Measurements from ENCODE around the gene SYNGR3. TPM values are rescaled to one million over a fixed set of nuclear protein-coding genes. Genes with fewer than 3 reads are reported as not detected.

The SYNGR3 gene
- polyA plus RNA-seq, 3 donors from 2014 or later = 4.6 to 6.7 (median 6.4) TPM

DNA sequence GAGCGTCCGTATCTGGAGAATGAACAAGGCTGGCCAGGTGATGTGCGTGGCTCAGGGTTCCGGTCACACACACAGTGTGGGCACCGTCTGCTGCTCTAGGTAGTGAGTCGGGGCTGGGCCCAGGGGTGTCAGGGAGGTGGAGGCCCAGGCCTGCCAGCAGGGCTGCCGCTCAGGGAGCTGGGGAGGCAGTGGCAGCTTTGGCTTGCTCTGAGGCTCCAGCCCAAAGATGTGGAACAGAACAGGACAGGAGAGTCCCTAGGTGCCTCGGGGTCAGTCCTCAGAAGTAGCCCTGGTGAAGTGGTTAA, 13.6 kb upstream of the SYNGR3 start:
- H3K27ac Mint-ChIP-seq = no peak overlapping the region
- no peak overlapping the region for H3K4me3 Mint-ChIP-seq
- H3K36me3 Mint-ChIP-seq = peaks cover 0 to 11% (median 4%) of the 10 kb centered on the region in 3 donors
- H3K9me3 Mint-ChIP-seq = peaks cover 0 to 2% (median 0%) of the 10 kb centered on the region in 6 donors
- DNase-seq = no peak
- peaks cover 15% of the 10 kb centered on the region in 2 donors for H3K4me1 Mint-ChIP-seq
- H3K27me3 Mint-ChIP-seq (ENCODE audit: low read depth in 3 of 3) = peaks cover 7 to 16% (median 11%) of the 10 kb centered on the region in 3 donors

DNA sequence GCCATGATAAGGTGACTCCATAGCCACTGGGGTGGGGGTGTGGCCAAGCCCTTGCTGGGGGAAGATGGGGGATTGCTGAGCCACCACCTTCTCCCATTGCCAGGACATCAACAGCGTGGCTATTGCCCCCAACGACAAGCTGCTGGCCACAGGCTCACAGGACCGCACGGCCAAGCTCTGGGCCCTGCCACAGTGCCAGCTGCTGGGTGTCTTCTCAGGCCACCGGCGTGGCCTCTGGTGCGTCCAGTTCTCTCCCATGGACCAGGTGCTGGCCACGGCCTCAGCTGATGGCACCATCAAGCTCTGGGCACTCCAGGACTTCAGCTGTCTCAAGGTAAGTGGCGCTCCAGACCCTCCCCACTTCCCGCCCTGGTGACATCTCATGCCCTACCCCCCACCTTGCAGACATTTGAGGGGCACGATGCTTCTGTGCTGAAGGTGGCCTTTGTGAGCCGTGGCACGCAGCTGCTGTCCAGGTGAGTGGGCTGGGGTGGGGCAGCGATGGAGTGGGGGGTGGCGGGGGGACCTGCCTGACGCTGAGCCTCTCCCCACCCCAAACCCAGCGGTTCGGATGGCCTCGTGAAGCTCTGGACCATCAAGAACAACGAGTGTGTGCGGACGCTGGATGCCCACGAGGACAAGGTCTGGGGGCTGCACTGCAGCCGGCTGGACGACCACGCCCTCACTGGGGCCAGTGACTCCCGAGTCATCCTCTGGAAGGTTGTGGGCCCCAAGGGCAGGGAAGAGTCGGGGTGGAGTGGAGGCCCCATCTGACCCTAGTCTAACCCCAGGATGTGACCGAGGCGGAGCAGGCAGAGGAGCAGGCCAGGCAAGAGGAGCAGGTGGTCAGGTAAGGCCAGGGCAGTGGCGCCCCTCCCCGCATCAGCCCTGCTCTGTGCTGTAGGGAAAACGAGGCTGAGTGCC, 12.6 kb upstream of the SYNGR3 start:
- no peak overlapping the region for H3K4me3 Mint-ChIP-seq

DNA sequence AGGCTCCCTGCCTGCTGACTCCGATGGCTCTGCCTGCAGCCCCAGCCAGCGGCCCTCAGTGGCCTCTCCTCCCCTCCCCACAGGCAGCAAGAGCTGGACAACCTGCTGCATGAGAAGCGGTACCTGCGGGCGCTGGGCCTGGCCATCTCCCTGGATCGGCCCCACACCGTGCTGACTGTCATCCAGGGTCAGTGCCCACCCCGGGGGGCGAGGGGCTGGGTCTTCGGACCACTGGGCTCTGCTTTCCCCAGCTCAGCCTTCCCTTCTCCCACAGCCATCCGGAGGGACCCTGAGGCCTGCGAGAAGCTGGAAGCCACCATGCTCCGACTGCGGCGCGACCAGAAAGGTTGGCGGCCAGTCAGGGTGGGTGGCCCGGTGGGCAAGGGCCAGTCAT, 11.9 kb upstream of the SYNGR3 start:
- Mint-ChIP-seq H3K36me3 (peaks cover 0 to 11% (median 4%) of the 10 kb centered on the region in 3 donors), H3K27me3 (ENCODE audit: low read depth in 3 of 3) (peaks cover 5 to 13% (median 8%) of the 10 kb centered on the region in 3 donors)

More for the DNA sequence above, 12.6 kb upstream of the SYNGR3 start:
- H3K36me3 Mint-ChIP-seq = peaks cover 0 to 11% (median 4%) of the 10 kb centered on the region in 3 donors
- peaks cover 5 to 7% of the 10 kb centered on the region in 2 donors for H3K4me1 Mint-ChIP-seq
- H3K27me3 Mint-ChIP-seq (ENCODE audit: low read depth in 3 of 3) = peaks cover 3 to 11% (median 4%) of the 10 kb centered on the region in 3 donors
- H3K9me3 Mint-ChIP-seq = no peaks in the 10 kb centered on the region
- no peak for DNase-seq
- H3K27ac Mint-ChIP-seq = no peak overlapping the region

DNA sequence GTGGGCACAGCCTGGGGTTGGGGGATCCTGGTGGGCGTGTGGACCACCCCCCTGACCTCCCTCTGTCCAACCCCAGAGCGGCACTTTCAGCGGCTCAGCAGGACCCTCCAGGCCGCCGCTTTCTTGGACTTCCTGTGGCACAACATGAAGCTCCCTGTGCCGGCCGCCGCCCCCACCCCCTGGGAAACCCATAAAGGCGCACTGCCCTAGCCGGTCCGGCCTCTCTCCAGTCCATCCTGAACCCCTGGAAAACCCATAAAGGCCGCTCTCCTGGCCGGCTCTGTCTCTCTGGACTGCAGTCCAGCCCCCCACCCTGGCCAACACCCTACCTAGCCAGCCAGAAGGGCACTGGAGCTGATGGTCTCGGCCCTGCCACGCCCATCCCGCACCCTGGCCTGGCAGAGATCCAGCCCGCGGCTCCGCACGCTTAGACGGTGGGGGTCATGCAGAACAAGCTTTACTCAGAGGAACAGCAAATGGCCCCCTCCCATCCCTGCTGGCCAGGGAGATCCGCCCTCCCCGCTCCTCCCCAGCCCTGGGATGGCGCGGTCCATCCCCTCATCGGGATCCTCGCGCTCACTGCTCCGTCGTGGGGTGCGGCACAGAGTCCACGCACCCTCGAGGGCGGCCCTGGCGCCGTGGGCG, 11.2 kb upstream of the SYNGR3 start:
- H3K9me3 Mint-ChIP-seq = no peaks in the 10 kb centered on the region
- peaks cover 0 to 2% of the 10 kb centered on the region in 2 donors for H3K4me1 Mint-ChIP-seq
- H3K4me3 Mint-ChIP-seq = no peak overlapping the region
- peaks cover 0 to 11% (median 4%) of the 10 kb centered on the region in 3 donors for H3K36me3 Mint-ChIP-seq
- DNase-seq = no peak
- H3K27me3 Mint-ChIP-seq (ENCODE audit: low read depth in 3 of 3) = peaks cover 8 to 20% (median 8%) of the 10 kb centered on the region in 3 donors
- H3K27ac Mint-ChIP-seq = no peak overlapping the region

More for the DNA sequence above, 11.9 kb upstream of the SYNGR3 start:
- no peak for DNase-seq
- no peak overlapping the region for H3K4me3 Mint-ChIP-seq
- H3K4me1 Mint-ChIP-seq = peaks cover 3% of the 10 kb centered on the region in 2 donors
- H3K27ac Mint-ChIP-seq = no peak overlapping the region
- no peaks in the 10 kb centered on the region for H3K9me3 Mint-ChIP-seq

DNA sequence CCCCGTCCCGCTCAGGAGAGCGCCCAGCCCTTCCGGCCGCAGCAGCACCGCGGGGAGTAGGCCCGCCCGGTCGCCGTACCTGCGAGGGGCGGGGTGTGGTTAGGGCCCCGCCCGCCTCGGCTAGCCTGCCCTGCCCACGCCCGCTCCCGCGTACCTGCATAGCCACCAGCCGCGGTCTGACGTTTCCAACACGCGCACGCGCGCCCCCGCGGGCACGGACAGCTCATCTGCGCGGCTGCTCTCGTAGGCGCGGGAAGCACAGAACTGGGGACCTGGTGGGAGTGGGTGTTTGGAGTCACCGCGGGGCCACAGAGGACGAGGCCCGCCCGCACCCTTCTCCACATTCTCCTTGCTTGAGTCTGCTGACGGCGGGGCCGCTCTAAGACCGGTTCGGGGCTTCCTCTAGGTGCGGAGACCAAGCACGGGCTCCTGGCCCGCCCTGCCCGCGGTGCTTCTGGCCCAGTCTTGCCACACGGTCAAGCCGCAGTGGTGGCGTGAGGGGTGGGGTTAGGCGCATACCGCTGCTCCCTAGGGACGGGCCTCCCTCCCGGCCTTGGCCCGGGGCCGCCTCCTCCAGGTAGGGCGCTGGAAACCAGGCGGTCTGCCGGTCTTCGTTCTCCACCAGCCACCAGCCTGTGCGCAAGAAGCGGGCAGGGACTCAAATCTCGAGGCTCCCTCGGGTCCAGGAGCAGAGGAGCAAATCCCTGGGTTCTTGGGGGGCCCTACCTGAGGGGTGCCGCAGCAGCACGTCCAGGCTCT, 10.3 kb upstream of the SYNGR3 start:
- H3K27me3 Mint-ChIP-seq (ENCODE audit: low read depth in 3 of 3) = peaks cover 8 to 20% (median 9%) of the 10 kb centered on the region in 3 donors
- no peak for DNase-seq
- H3K9me3 Mint-ChIP-seq = no peaks in the 10 kb centered on the region
- no peak overlapping the region for H3K27ac Mint-ChIP-seq
- H3K4me1 Mint-ChIP-seq = peaks cover under 1 to 2% of the 10 kb centered on the region in 2 donors
- no peak overlapping the region for H3K4me3 Mint-ChIP-seq
- H3K36me3 Mint-ChIP-seq = peaks cover 0 to 11% (median 4%) of the 10 kb centered on the region in 3 donors

DNA sequence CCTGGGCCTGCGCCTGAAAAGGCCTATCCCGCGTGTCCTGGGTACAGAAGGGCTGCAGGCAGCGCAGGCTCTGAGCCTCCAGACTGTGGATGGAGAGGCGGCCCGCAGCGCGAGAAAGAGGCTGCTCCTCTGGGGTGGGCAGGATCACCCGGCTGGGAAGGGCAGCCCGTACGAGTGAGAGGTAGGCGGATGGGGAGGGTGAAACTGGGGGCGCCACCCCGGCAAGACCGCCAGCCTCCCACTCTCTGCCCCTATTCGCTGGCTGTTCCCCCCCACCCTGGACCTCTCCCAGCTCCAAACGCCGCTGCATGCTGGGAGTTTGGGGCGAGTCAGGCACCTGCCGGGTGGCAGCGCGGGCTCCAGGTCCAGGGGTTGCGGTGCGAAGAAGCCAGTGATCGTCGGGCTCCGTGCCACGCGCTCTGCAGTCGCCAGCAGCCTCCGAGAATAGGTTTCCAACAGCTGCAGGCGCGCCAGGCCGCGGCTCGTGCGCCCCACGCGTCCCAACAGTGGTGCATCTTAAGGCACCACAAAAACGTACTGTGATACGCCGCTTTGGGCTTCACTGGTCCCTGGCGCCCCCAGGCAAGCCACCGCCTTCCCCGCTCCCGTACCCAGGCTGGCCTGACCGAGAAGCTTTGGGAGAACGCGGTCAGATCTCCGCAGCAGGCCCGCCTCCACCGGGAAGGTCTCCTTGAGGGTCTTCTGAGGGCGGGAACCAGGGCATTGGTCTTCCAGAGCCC, 9.6 kb upstream of the SYNGR3 start:
- Mint-ChIP-seq H3K9me3 (no peaks in the 10 kb centered on the region), H3K4me3 (no peak overlapping the region), H3K27ac (no peak overlapping the region), H3K27me3 (ENCODE audit: low read depth in 3 of 3) (peaks cover 8 to 22% (median 9%) of the 10 kb centered on the region in 3 donors), H3K36me3 (peaks cover 0 to 11% (median 0%) of the 10 kb centered on the region in 3 donors), H3K4me1 (peaks cover 8% of the 10 kb centered on the region in 2 donors)
- DNase-seq = no peak

DNA sequence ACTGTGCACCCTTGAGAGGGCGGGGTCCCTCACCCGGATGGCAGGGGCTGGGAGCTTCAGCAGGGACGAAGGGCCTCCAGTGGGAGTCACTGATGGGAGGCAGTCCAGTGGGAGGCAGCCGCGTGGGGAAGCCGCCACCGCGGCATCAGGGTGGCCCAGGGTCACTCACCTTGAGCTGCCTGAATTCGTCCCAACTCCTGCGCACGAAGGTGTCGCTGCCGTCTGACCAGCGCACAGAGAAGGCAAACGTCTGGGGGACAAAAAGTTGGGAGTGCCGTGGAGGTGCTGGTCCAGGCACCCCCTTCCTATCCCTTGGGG, 9.0 kb upstream of the SYNGR3 start:
- Mint-ChIP-seq H3K4me3 (no peak overlapping the region), H3K4me1 (peaks cover 10% of the 10 kb centered on the region in 2 donors), H3K9me3 (no peaks in the 10 kb centered on the region), H3K27ac (no peak overlapping the region), H3K27me3 (ENCODE audit: low read depth in 3 of 3) (peaks cover 8 to 24% (median 9%) of the 10 kb centered on the region in 3 donors), H3K36me3 (peaks cover 0 to 9% (median 0%) of the 10 kb centered on the region in 3 donors)
- DNase-seq = no peak

DNA sequence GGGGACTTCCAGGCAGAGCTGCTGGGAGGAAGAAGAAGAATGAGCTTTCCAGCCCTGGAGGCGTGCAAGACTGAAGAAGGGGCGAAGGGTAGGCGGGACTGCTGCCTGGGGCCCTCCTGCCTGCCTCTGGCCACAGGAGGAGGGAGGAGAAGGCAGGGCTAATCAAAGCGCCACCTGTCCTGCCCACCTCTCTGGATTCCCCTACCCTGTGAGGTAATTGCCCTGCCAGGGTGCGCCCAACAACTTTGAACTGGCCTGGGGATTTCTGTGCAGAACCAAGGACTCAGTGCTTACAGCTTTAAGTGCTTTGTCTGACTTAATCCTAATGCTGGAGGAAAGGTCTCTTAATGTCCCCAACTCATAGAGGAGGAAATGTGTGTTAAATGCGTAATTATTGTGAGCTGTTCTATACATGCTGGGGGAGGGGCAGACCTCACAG, 8.4 kb upstream of the SYNGR3 start, which contains the start of gene NOXO1:
Gene NOXO1 (minus strand): TSS at position 72 of the 439 bp plus-strand sequence. CDS start 290 bp downstream, outside the sequence.
- no peaks in the 10 kb centered on the region for H3K9me3 Mint-ChIP-seq
- peaks cover 8 to 22% (median 9%) of the 10 kb centered on the region in 3 donors for H3K27me3 Mint-ChIP-seq (ENCODE audit: low read depth in 3 of 3)
- H3K36me3 Mint-ChIP-seq = peaks cover 0 to 3% (median 0%) of the 10 kb centered on the region in 3 donors
- H3K4me1 Mint-ChIP-seq = peaks cover 10% of the 10 kb centered on the region in 2 donors
- H3K27ac Mint-ChIP-seq = peak within 1 kb of the TSS in 1 of 6 donors; percentile 37
- H3K4me3 Mint-ChIP-seq = peak within 1 kb of the TSS in 4 of 5 donors; percentile 21 to 76 (median 40)
- no peak for DNase-seq

DNA sequence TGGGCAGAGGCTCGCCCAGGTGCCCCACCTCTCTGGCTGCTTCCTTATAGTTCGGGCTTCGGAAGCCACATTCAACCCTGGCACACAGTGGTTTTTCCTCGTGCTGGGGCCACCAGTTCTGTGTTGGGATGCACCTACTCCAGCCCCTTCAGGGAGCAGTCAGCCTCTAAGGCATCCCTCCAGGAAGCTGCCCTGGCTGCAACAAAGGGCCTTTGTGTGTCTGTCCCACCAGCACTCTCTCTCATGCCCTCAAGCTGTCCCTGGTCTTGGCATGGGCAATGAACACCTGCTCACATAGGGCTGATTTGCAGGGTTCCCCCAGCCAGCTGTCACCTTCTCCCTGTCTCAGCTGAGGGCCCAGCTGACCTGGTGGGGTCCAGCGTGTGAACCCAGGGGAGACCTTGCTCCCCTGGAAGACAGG, 7.7 kb upstream of the SYNGR3 start:
- no peak overlapping the region for H3K27ac Mint-ChIP-seq
- peaks cover 10% of the 10 kb centered on the region in 2 donors for H3K4me1 Mint-ChIP-seq
- H3K27me3 Mint-ChIP-seq (ENCODE audit: low read depth in 3 of 3) = peaks cover 8 to 22% (median 9%) of the 10 kb centered on the region in 3 donors
- H3K9me3 Mint-ChIP-seq = no peaks in the 10 kb centered on the region
- no peak for DNase-seq
- peaks cover 0 to 3% (median 0%) of the 10 kb centered on the region in 3 donors for H3K36me3 Mint-ChIP-seq
- peak overlapping the region in 2 of 5 donors; percentile 26 to 55 for H3K4me3 Mint-ChIP-seq

DNA sequence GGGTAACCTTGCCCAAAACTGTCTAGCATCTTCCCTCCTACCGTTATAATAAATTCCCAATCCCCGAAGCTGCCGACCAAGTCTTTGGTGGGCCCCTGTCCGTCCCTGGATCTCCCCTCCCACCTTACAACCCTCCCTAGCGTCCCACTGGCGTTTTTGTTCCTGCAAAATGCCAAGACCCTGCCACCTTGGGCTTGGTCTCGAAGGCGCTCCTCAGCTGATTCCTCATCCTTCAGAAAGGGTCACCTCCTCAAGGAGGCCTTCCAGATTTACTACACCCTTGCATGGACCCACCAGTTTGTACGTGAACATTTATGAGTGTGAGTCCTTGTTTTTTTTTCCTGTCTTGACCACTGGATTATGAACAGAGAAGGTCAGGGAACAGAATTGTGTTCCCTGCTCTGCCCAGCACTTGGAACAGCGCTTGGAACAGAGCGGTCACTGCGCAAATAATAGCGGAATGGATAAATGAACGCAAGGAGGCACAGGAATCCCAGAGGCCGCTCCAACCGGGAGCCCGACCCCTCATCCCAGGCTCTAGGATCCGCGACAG, 6.7 kb upstream of the SYNGR3 start:
- Mint-ChIP-seq H3K4me1 (peaks cover 10% of the 10 kb centered on the region in 2 donors), H3K9me3 (no peaks in the 10 kb centered on the region), H3K36me3 (no peaks in the 10 kb centered on the region), H3K27ac (peak overlapping the region in 3 of 6 donors; percentile 13 to 62 (median 45)), H3K4me3 (peak overlapping the region; percentile 71 to 86 (median 77)), H3K27me3 (ENCODE audit: low read depth in 3 of 3) (peaks cover 7 to 22% (median 8%) of the 10 kb centered on the region in 3 donors)
- no peak for DNase-seq

DNA sequence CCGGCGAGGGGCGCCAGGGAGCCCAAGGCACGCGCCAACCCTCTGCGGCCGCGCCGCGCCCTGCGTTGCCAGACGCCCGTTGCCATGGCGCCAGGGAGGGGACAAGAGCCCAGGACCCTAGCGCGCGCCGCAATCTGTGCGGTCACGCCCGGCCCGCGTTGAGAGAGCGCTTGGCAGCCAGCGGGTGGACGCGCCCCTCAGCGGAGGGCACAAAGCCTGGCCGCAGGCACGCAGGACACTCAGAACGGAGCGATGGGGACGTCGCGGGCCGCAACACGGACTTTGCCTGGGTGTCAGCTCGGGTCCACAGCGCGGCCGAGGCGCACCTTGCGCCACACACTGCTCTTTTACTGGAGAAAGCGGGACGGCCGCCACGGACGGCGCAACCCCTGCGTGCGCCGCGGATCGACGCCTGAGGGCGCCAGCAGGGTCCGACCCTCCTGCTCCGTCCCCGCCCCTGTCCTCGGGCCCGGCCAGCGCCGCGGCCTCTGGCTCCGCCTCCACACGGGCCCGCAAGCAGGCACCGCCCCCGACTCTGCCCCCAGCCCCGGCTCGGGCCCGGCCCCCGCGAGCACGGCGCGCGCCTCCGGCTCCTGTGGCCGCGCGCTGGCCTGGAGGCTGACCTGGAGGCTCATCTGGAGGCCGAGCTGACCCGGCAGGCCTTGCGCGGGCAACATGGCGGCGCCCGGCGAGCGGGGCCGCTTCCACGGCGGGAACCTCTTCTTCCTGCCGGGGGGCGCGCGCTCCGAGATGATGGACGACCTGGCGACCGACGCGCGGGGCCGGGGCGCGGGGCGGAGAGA, 6.0 kb upstream of the SYNGR3 start, which contains the start of gene GFER:
Gene GFER (plus strand): TSS at position 650 of the 803 bp plus-strand sequence. CDS start 26 bp downstream, at position 676.
- DNase-seq = peak; percentile 83 to 84 (median 84)
- Mint-ChIP-seq H3K36me3 (no peaks in the 10 kb centered on the region), H3K27ac (peak within 1 kb of the TSS in 5 of 6 donors; percentile 45 to 82 (median 64)), H3K4me1 (peaks cover 14% of the 10 kb centered on the region in 2 donors), H3K9me3 (no peaks in the 10 kb centered on the region), H3K27me3 (ENCODE audit: low read depth in 3 of 3) (peaks cover 10 to 22% (median 12%) of the 10 kb centered on the region in 3 donors), H3K4me3 (peak within 1 kb of the TSS; percentile 71 to 86 (median 77))
